Retinal pigment epithelial cell (primary cell): Measurements from ENCODE around the gene FMO5.
"Not testable (repeated sequence)": the region's sequence is repeated elsewhere in the genome, so short reads cannot be mapped to it uniquely, and the experiment has no call there.

Experiments used
- DNase-seq: peaks from one replicate; pipeline ENCODE4 v3.0.0-alpha.2; 2010; ENCODE audit warnings: low read depth
- H3K4me3 ChIP-seq: 2 replicates; pipeline ENCODE4 v1.5.1; 2011; ENCODE audit warnings: mild to moderate bottlenecking, low read length, control low read depth, moderate library complexity
- CTCF ChIP-seq: conservative IDR thresholded peaks from 2 replicates; pipeline ENCODE4 v1.5.1; 2011; ENCODE audit warnings: low read depth, low read length, control low read depth, inconsistent platforms

FMO5 gene

DNA sequence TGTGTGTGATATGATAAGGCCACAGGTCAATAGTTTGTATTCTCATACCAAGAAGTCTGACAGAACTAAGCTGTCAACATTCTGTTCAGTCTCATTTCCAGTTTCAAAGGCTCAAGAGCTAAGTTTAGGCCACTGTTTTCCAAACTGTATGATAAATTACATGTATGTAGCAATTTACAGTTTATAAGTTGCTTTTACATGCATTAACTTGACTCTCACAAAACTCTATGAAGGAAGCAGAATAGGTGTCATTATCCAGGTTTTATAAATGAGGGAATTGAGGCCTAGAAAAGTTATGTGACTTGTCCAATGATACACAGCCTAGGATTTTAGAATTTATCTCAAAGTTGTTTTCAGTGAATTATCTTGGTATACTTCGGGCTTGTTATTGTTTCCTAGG, 23.4 kb downstream of the FMO5 start:
- no peak overlapping the region for H3K4me3 ChIP-seq
- TF ChIP-seq CTCF: no peak
- no peak for DNase-seq

DNA sequence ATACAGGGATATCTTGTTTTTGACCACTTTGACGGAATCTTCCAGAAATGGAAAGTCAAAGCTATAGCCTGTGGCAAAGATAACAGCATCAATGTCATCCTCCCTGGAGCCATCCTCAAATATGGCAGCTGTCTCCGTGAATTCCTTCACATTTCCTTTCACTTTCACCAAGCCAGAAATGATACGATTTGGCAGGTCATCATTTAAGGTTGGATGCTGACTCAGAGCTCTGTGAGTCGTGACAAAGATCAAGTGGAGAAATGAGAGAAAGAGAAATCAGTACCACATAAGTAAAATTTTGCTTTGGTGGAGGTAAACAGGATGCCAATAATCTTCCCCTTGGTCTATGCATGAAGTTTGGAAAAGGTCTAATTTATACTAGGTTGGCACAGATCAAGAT, 23.9 kb downstream of the FMO5 start:
- TF ChIP-seq CTCF: no peak
- DNase-seq: no peak
- H3K4me3 ChIP-seq: no peak overlapping the region

GRCh38 chr1:147197324-147197723, 27.8 kb downstream of the FMO5 start:
- H3K4me3 ChIP-seq, DNase-seq: not testable (repeated sequence)

DNA sequence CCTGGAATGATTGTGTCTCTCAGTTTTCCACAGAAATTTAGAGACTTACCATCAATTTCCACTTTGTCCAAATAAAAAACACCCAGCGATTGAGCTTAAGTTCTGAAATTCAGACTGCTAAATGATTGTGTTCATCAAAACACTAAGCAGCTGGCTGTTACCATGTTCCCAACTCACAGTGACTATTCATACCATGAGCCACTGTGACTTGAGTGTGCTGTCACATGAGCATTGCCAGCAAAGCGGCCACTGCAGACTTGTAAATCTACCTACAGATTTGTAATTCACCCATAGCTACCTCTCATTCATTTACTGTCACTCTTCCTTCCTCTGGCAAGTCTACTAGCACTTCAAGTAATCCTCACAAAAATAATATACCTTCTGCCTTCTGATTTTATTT, 35.6 kb downstream of the FMO5 start:
- no peak for TF ChIP-seq CTCF
- no peak for DNase-seq
- H3K4me3 ChIP-seq: no peak overlapping the region

DNA sequence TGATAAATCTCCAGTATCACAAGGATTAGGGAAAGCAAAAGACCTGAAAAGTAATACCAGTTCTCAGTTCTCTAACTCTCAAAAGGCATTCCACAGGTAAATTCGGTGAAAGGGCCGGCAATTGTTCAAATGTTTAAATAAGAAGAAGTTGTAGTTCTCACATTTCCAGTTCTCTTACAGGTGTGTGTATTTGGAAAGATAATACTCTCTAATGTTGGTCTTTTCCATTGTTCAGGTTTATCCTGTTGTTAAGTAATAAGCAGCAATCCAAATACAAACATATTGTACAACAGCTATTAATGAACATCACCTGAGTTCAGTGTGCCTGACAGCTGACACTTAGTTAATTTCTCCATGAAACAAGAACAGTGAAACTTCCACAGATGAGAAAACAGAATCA, 39.7 kb downstream of the FMO5 start:
- H3K4me3 ChIP-seq: no peak overlapping the region
- DNase-seq: no peak
- no peak for TF ChIP-seq CTCF

- no peak for TF ChIP-seq CTCF
- no peak for DNase-seq
- peak overlapping the region; percentile 25 for H3K4me3 ChIP-seq
Observed at GRCh38 chr1:147177611-147178380, 47.3 kb downstream of the FMO5 start.

GRCh38 chr1:147172168-147173016, 52.7 kb downstream of the FMO5 start, which contains the start of gene PRKAB2:
PRKAB2 (minus strand) TSS chr1:147172470; CDS start chr1:147172144, 326 bp downstream.
- TF ChIP-seq CTCF: peak; percentile 67
- peak; percentile 94 for DNase-seq
- peak within 1 kb of the TSS; percentile 96 for H3K4me3 ChIP-seq
